ENCODE data around the gene MAPK12.

The MAPK12 gene

GRCh38 chr22:50229370-50229769 lies 32.1 kb downstream of the MAPK12 start:
- no peak overlapping the region for H3K27ac ChIP-seq
- TF ChIP-seq CTCF (IDR thresholded peaks at IDR 0.05) (no peak), ZFX (IDR thresholded peaks at IDR 0.05; ENCODE audit: borderline replicate concordance) (no peak)

GRCh38 chr22:50228366-50228765 lies 33.1 kb downstream of the MAPK12 start:
- TF ChIP-seq CTCF (IDR thresholded peaks at IDR 0.05): no peak
- TF ChIP-seq ZFX (IDR thresholded peaks at IDR 0.05; ENCODE audit: borderline replicate concordance): no peak
- H3K27ac ChIP-seq: no peak overlapping the region

GRCh38 chr22:50227579-50228215 lies 33.8 kb downstream of the MAPK12 start:
- no peak overlapping the region for H3K27ac ChIP-seq
- no peak for TF ChIP-seq CTCF (IDR thresholded peaks at IDR 0.05)
- no peak for TF ChIP-seq ZFX (IDR thresholded peaks at IDR 0.05; ENCODE audit: borderline replicate concordance)

- no peak for TF ChIP-seq CTCF (IDR thresholded peaks at IDR 0.05)
- no peak for TF ChIP-seq ZFX (IDR thresholded peaks at IDR 0.05; ENCODE audit: borderline replicate concordance)
- H3K27ac ChIP-seq: no peak overlapping the region
Measured at GRCh38 chr22:50226875-50227165, 34.7 kb downstream of the MAPK12 start.

- H3K27ac ChIP-seq: no peak overlapping the region
- TF ChIP-seq CTCF (IDR thresholded peaks at IDR 0.05) (no peak), ZFX (IDR thresholded peaks at IDR 0.05; ENCODE audit: borderline replicate concordance) (no peak)
Measured at GRCh38 chr22:50226063-50226874, 35.2 kb downstream of the MAPK12 start.

- no peak for TF ChIP-seq CTCF (IDR thresholded peaks at IDR 0.05)
- no peak for TF ChIP-seq ZFX (IDR thresholded peaks at IDR 0.05; ENCODE audit: borderline replicate concordance)
- no peak overlapping the region for H3K27ac ChIP-seq
Measured at GRCh38 chr22:50225200-50225969, 36.1 kb downstream of the MAPK12 start.

GRCh38 chr22:50224071-50224470 lies 37.4 kb downstream of the MAPK12 start:
- no peak for TF ChIP-seq CTCF (IDR thresholded peaks at IDR 0.05)
- no peak for TF ChIP-seq ZFX (IDR thresholded peaks at IDR 0.05; ENCODE audit: borderline replicate concordance)
- no peak overlapping the region for H3K27ac ChIP-seq

Data from 22Rv1 (cell line).